GM18909 (cell line): ENCODE measurements around the gene SIX5.

ENCODE experiments used
- ATAC-seq: cut with Tn5 transposase; IDR thresholded peaks from one replicate; pipeline ENCODE4 v1.9.1; 2021; ENCODE audit warnings: mild to moderate bottlenecking; ENCODE audit not compliant: unreplicated experiment, poor library complexity

SIX5 gene

GRCh38 chr19:45793178-45793564 is 24.1 kb upstream of the SIX5 start:
- no peak for ATAC-seq

DNA sequence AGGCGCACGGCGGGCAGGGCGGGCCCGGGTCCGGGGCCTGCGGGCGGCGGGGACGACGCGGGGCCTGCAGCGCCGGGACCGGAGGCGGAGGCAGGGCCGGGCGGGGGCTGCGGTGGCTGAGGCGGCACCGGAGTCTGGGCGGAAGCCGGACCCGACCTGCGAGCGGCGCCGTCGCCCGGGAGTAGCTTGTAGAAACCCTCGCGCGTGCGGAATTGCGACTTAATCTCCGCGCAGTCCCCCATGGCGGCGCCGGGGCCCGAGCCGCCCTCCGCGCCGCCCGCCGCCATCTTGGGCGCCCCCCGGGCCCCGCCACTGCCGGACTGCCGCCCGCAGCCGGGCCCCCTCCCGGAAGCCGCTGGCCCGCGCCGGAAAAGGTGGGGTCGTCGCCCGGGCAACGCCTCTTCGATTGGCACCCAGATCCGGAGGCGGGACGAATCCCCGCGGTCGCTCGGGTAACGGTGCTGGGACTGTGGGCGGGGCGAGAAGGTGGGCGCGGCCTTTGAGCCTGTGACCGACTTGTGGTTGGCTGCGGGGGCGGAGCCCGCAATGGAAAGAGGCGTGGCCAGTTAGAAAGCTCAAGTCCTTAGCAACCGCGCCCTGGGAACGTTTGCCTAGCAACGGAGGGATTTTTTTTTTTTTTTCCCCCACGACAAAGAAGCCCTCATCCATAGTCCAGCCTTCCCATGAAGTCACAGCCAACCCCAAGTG is 23.6 kb upstream of the SIX5 start, which contains the start of gene DMWD:
TSS of gene DMWD (minus strand) at position 376 of the 708 bp plus-strand sequence. CDS start at position 287, 89 bp downstream.
- ATAC-seq = peak; percentile 91

DNA sequence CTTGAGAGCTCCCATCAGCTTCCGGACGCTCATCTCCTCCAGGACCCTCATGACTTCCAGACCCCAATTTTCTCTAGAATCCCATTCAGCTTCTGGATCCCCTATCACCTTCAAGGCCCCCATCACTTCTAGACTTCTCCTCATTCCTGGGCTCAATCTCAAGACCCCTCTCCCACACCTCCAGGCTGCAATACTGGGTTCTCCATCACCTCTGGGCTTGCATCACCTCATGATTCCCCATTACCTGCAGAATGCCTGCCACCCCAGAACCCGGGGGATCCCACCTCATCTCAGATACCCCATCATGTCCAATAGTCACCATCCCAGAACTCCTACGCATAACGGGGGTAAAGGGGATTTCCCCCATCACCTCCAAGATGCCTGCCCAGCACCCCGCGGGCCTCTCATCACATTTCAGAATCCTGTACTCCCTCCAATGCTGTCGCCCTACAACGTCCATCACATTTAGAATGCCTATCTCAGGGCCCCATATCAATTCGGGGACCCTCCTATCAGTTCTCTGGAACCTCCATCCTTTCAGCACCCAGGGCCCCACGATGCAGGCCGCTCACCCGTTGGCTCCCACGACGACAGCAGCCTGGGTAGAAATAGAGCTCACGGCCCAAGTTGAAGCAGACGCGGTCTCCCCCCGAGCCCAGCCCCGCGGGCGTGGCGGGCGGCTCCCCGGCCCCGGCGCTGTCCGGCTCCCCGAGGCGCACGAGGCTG is 22.9 kb upstream of the SIX5 start:
- ATAC-seq = peak; percentile 30

DNA sequence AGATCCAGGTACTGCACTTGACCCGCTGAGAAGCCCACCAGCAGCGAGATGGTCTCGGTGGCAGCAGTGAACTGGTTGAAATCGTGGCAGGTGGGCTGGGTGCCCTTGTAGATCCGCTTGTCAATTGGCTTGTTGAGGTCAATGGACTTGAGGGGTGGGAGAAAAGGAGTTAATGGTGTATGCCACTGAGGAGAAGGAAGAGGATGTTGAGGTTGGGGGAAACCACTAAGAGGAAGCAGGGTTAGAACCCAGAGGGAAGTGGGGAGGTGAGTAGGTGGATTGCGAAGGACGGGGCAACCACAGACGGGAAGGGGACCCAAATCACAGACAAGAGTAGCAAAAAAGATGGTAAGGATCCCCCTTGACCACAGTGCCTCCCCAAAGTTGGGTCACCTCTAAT is 21.9 kb upstream of the SIX5 start:
- no peak for ATAC-seq

DNA sequence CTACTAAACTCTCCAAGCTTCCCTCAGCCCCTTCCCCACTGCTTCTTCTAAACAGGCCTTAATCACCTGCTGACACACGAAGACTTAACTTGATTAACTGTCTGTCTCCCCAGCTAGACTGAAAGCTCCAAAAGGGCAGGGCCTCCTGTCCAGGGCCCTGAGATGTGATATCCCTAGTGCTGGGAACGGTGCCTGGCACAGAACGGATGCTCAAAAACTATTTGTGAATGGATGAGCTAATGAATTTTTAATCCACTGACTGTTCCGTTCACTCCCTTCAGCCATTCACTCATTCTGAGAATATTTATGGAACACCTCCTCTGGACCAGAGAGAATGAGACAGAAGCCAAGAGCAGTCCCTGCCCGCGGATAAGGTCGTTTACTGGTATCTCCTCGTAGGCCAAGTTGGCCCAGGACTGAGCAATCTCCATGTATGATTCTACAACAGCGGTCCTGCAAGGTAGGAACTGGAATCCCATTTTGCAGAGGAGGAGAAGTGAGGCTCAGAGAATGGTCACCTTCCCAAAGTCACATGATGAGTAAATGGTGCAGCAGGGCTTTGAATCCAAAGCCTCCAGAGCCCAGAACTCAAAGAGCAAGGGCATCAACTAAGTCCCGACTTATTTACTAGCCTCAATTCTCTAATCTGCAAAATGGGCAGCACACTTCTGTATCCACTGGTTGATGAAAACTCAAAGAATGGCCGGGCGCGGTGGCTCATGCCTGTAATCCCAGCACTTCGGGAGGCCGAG is 20.2 kb upstream of the SIX5 start:
- no peak for ATAC-seq

- ATAC-seq = no peak
Observed at GRCh38 chr19:45786533-45786894, 17.5 kb upstream of the SIX5 start.

DNA sequence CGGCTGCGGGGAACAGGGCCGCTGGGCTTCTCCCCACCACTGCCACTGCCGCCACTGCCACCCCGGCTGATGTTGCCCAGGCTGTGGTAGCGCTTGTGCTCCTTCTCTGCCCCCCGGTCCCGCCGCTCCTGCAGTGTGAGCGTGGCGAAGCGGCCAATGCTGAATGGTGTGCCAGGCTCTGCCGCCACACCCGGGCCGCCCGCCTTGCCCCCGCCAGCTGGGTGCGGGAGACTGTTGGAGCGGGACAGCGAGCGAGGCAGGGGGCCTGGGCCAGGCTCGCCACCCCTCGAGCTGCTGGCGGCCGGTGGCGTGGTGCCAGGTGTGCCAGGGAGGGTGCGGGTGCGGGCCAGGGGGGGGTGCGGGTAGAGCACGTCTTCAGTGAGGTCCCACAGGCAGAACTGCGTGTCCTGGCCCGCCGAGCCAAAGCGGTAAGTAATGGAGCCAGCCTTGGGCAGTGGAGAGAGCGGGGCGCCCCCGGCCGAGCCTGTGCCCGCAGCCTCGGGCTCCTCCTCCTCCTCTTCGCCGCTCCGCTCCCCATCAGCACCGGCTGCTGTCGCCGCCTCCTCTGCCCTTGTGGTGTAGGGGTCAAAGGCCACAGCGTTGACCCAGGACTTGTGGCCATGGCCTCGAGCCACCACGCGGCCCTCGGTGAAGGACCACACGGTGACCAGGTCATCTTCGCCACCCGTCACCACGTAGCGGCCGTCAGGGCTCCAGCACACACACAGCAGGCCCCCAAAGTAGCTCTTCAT is 16.9 kb upstream of the SIX5 start:
- ATAC-seq = no peak

DNA sequence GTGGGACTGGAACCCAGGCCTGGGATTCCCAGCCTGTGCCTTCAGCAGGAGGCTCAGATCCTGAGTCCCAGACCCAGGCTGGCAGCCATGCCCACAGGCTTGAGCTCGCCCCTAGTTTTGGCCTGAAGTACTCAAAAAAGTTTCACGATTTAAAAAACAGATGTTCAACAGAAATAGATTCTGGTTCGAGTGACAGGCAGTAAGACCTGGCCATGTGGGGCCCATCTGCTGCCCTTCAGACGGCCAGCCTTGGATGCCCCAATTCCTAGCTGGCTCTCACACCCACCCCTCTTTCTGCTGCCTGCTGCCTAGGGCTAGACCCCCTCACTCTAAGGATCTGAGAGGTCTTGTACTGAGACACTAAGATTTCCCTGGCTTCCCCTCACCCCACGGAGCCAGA is 16.0 kb upstream of the SIX5 start:
- ATAC-seq = no peak

- no peak for ATAC-seq
Observed at GRCh38 chr19:45784096-45784495, 15.0 kb upstream of the SIX5 start.

DNA sequence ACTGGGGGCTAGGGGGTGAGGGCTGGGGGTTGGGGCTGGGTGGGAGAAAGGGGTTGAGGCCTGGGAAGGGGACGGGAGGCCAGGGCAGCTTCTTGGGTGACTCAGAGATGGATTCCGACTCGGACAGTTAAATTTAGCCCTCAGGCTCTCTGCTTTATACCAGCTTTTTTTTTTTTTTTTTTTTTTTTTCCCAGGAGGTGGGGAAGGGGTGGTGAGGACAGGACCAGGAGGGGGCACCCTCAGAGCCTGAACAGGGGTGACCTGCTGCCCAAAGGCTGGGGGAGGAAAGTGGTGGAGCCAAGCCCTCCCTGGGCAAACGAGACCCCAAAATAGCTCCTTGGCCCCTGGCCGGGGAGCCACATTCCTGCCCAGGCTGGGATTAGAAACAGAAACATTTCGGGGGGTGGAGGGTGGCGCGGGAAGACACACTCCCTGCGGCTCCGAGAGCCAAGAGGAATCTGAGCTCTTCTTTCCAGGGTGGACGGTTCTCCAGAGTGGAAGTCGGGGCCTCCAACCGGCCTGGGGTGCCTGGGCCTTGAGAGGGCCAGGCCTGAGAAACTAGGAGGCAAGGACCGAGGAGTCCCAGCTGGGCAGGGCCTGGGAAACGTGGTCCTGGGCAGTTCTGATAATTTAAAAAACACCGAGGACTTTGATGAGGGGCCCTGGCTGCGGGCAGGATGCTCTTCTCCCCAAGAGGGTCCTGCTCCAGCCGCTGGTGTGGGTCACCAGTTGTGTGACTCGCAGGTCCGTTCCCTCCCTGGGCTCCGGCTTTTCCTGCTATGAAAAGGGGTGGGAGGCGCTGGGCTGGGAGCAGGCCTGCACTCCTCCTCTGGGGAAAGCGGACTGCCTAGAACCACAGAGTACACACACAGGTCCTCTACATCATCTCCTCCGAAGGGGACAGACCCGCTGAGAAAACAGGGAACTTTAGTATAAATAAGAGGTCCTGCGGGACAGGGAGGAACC is 14.1 kb upstream of the SIX5 start:
- ATAC-seq = no peak

DNA sequence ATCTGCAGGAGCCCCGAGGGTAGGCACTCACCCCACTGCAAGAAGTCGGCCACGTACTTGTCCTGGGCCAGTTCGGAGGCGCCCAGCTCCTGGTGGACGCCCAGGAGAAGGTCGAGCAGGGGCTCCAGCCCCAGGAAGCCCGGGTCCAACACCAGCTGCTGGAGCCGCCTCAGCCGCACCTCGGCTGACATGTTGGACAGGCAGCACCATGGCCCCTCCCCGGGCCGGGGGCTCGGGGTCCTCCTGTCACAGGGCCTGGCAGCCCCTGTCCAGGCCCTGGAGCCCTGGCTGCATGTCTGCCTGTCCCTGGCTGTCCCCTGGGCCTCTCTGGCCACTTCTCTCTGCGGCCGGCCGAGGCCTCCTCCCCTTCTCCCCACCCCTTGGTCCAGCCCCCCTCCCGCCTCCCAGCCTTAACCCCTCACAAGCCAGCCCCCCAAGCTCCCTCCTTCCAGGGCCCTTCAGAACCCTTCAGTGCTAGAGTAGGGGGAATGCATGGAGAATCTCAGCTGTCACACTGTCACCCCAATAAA is 13.2 kb upstream of the SIX5 start, which contains the start of gene DMPK:
TSS of gene DMPK (minus strand) at position 329 of the 530 bp plus-strand sequence. CDS start at position 191, 138 bp downstream.
- ATAC-seq = no peak

DNA sequence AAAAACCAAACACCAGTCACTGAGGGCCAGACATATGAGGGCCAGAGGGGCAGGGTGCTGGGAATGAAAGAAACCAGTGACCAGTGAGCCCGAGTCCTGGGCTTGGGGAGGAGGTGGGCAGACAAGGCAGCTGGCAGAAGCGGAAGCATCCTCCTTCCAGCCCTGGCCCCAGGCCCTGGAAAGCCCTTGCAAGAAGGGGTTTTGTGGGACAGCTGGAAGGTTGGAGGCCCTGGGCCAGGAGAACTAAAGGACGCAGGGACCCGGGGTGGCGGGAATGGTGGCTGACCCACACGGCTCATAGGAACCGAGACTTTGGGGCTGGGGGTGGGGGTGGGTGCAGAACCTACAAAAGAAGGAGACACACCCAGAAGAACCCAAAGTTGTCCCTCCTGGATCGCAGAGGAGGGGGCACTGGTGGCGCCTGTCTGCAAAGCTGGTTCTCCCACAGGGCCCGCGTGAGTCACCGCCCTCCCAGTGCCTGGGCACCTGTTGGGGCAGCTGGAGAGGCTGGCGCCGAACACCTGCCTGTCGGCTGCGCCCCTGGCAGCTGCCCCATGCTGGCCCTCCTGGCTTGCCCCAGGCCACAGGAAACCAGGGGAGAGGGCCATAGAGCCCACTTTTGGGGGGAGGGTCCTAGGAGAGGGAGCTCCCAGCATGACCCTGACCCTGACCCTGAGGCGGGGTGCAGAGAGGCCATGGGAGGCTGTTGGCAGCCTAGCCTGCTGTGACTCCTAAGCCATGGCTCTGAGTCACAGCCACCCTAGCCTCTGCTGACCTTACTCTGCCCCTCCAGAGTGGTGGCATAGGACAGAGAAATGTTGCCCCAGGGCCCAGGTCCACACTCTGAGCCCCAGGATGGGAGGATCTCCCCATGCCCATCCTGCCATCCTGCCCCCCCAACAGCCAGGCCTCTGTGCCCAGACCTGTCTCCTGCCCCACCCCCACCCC is 12.4 kb upstream of the SIX5 start:
- ATAC-seq = no peak

DNA sequence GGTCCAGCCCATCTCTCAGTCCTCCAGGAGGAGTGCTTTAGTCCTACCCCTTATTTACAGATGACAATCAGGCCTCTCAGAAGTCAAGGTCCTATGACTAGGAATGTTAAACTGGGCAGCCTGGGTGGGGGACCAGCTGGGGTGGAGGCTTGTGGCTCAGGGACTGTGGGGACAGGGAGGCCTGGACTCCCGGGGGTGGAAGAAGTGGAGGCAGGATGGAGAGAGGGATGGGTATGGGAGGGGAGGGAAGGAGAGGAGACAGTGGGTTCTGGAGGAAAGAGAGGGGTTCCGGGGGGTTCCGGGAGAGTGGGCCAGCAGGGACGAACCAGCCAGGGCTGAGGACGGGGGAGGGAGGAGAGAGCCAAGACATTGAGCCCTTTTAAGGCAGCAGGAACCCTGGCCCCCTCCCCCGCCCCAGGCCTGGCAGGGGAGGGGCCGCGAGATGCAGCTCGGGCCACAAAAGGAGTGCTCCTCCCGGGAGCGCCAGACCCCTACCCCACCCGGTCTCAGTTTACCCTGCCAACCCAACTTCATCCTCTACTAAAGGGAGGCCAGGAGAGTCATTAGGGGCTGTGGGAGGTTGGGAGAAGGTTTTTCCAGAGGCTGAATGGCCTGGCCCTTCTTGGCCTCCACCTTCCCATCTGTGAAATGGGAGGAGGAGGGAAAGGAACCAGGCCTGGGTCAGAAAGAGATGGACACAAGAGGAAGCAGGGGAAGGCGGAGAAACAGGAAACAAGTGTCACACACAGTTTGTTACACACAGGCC is 11.6 kb upstream of the SIX5 start:
- ATAC-seq = no peak

DNA sequence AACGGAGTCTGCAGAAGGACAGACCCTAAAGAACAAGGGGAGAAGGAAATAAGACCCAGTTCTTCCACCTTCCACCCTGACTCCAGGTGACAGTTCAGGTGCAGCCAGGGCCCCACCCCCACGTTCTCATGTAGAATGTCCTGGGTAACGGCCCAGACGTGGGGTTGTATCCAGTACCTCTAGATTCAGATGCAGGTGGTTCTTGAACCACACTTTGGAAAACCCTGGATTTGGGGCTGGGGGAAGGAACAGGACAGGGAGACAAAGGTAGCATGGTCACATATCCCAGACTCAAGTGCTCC is 11.0 kb upstream of the SIX5 start:
- no peak for ATAC-seq

DNA sequence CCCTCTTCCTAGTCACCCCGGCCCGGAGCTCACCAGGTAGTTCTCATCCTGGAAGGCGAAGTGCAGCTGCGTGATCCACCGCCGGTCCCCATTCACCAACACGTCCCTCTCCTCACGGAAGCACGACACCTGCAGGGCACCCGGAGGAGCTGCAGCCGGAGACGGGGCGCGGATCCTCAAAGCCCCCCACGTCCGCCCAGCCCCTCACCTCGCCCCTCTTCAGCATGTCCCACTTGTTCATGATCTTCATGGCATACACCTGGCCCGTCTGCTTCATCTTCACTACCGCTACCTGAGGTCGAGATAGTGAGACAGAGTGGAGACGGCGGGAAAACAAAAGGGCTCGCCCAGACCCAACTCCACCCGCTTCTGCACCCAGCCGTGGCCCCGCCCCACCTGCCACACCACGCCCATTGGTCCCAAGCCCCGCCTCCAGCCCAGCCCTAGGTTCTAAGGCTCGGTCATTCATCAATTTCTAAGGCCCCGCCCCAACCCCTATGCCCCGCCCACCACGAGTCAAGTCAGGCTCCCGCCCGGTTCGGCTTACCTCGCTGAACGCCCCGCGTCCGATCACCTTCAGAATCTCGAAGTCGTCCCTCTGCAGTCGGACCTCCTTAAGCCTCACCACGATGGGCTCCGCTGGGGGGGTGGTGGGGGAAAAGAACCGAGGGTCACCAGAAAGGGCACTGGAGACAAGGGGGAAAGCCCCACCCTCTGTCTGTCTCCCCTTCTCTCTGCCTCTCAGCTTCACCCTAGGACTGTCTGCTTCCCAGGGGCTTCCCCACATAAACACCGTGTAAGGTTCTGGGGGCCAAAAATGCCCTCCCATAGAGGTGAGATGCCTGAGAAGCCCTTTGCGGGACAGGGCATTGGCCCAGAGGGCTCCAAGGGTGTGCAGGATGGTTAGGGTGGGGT is 10.4 kb upstream of the SIX5 start:
- peak; percentile 83 for ATAC-seq

DNA sequence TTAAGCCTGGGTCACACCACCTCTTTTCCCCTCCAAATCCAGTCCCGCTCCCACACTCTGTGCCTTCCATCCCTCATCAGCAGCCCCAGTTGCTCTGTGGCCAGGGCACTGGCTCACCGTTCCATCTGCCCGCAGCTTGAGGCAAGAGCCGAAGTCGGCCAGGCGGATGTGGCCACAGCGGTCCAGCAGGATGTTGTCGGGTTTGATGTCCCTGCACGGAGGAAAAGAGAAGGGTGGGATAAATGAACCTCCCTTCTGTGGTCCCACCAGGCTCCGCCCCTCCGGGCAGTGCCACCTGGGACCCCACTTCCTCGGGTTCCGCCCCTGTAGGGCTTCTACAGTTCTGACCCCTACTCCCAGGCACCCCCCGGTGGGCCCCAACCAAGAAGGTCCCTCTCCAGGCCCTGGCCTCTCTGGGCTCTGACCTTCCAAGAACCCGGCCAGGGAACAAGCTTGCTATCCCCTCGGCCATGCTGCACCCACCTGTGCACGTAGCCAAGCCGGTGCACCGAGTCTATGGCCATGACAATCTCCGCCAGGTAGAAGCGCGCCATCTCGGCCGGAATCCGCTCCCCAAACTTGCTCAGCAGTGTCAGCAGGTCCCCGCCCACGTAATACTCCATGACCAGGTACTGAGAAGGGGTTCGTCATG is 9.1 kb upstream of the SIX5 start:
- ATAC-seq = no peak
